ENCODE results near the gene PRKD2.

- TF ChIP-seq CTCF (IDR thresholded peaks at IDR 0.05) (no peak), POLR2A (IDR thresholded peaks at IDR 0.05) (no peak)
These were observed 1.4 kb upstream of the PRKD2 start for GRCh38 chr19:46718157-46718933.

Measured in adrenal gland (tissue), 5 donors.